HL-60 (cell line): ENCODE data around the gene HEBP2.

ENCODE experiments used
- CTCF ChIP-seq: IDR thresholded peaks from one replicate; pipeline ENCODE4 v1.5.1; 2011; ENCODE audit warnings: low read length, control low read depth, inconsistent platforms; ENCODE audit not compliant: insufficient read depth
- GABPA ChIP-seq: IDR thresholded peaks from 2 replicates; pipeline ENCODE4 v1.6.1; 2012; ENCODE audit warnings: low read depth
- POLR2AphosphoS5 ChIP-seq: IDR thresholded peaks from 2 replicates; pipeline ENCODE4 v1.6.1; 2012; ENCODE audit warnings: low read depth
- TF ChIP-seq, protein P1 (sequence below): IDR thresholded peaks from 2 replicates; pipeline ENCODE4 v1.6.1; 2012; ENCODE audit warnings: low read depth; ENCODE audit not compliant: insufficient replicate concordance

GRCh38 chr6:138397128-138398122, 6.6 kb upstream of the HEBP2 start:
- TF ChIP-seq CTCF (no peak), POLR2AphosphoS5 (no peak), GABPA (no peak)
- TF ChIP-seq, protein P1, sequence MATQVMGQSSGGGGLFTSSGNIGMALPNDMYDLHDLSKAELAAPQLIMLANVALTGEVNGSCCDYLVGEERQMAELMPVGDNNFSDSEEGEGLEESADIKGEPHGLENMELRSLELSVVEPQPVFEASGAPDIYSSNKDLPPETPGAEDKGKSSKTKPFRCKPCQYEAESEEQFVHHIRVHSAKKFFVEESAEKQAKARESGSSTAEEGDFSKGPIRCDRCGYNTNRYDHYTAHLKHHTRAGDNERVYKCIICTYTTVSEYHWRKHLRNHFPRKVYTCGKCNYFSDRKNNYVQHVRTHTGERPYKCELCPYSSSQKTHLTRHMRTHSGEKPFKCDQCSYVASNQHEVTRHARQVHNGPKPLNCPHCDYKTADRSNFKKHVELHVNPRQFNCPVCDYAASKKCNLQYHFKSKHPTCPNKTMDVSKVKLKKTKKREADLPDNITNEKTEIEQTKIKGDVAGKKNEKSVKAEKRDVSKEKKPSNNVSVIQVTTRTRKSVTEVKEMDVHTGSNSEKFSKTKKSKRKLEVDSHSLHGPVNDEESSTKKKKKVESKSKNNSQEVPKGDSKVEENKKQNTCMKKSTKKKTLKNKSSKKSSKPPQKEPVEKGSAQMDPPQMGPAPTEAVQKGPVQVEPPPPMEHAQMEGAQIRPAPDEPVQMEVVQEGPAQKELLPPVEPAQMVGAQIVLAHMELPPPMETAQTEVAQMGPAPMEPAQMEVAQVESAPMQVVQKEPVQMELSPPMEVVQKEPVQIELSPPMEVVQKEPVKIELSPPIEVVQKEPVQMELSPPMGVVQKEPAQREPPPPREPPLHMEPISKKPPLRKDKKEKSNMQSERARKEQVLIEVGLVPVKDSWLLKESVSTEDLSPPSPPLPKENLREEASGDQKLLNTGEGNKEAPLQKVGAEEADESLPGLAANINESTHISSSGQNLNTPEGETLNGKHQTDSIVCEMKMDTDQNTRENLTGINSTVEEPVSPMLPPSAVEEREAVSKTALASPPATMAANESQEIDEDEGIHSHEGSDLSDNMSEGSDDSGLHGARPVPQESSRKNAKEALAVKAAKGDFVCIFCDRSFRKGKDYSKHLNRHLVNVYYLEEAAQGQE: no peak
